HL-60 (cell line): ENCODE data around the gene ARL4D.
A peak's percentile ranks its signal among the peaks of the same experiment; 100 is the strongest.

Source experiments
- DNase-seq, 2 experiments: peaks; one replicate each; pipeline ENCODE4 v3.0.0-alpha.2; 2010 to 2020; ENCODE audit warnings: low read depth in 1 of 2, low spot score in 1 of 2
- H3K27ac ChIP-seq: fragments of 250-450 bp; sonication (Bioruptor Pico); replicated peaks from 2 replicates; pipeline ENCODE4 v1.5.1; 2020; ENCODE audit warnings: mild to moderate bottlenecking, moderate library complexity
- H3K27me3 ChIP-seq: fragments of 250-450 bp; sonication (Bioruptor Pico); 2 replicates; pipeline ENCODE4 v1.5.1; 2021; ENCODE audit warnings: mild to moderate bottlenecking, moderate library complexity; ENCODE audit not compliant: insufficient read depth, poor library complexity, severe bottlenecking
- H3K4me3 ChIP-seq: replicated peaks from 2 replicates; pipeline ENCODE4 v1.5.1; 2011; ENCODE audit warnings: mild to moderate bottlenecking, control low read depth, low read length; ENCODE audit not compliant: insufficient read depth
- CTCF ChIP-seq: IDR thresholded peaks from one replicate; pipeline ENCODE4 v1.5.1; 2011; ENCODE audit warnings: low read length, control low read depth, inconsistent platforms; ENCODE audit not compliant: insufficient read depth
- GABPA ChIP-seq: IDR thresholded peaks from 2 replicates; pipeline ENCODE4 v1.6.1; 2012; ENCODE audit warnings: low read depth
- POLR2AphosphoS5 ChIP-seq: IDR thresholded peaks from 2 replicates; pipeline ENCODE4 v1.6.1; 2012; ENCODE audit warnings: low read depth
- SPI1 ChIP-seq: IDR thresholded peaks from 2 replicates; pipeline ENCODE4 v1.6.1; 2012; ENCODE audit warnings: low read depth, mild to moderate bottlenecking, borderline replicate concordance
- TF ChIP-seq, protein P1 (sequence below): IDR thresholded peaks from 2 replicates; pipeline ENCODE4 v1.6.1; 2012; ENCODE audit warnings: low read depth; ENCODE audit not compliant: insufficient replicate concordance

The ARL4D gene

GRCh38 chr17:43366891-43367736, 31.7 kb upstream of the ARL4D start:
- no peak for TF ChIP-seq SPI1
- TF ChIP-seq CTCF, result no peak
- TF ChIP-seq GABPA, result no peak
- no peak for TF ChIP-seq POLR2AphosphoS5
- TF ChIP-seq, protein P1, sequence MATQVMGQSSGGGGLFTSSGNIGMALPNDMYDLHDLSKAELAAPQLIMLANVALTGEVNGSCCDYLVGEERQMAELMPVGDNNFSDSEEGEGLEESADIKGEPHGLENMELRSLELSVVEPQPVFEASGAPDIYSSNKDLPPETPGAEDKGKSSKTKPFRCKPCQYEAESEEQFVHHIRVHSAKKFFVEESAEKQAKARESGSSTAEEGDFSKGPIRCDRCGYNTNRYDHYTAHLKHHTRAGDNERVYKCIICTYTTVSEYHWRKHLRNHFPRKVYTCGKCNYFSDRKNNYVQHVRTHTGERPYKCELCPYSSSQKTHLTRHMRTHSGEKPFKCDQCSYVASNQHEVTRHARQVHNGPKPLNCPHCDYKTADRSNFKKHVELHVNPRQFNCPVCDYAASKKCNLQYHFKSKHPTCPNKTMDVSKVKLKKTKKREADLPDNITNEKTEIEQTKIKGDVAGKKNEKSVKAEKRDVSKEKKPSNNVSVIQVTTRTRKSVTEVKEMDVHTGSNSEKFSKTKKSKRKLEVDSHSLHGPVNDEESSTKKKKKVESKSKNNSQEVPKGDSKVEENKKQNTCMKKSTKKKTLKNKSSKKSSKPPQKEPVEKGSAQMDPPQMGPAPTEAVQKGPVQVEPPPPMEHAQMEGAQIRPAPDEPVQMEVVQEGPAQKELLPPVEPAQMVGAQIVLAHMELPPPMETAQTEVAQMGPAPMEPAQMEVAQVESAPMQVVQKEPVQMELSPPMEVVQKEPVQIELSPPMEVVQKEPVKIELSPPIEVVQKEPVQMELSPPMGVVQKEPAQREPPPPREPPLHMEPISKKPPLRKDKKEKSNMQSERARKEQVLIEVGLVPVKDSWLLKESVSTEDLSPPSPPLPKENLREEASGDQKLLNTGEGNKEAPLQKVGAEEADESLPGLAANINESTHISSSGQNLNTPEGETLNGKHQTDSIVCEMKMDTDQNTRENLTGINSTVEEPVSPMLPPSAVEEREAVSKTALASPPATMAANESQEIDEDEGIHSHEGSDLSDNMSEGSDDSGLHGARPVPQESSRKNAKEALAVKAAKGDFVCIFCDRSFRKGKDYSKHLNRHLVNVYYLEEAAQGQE, result no peak
- H3K27me3 ChIP-seq, result no peaks in the 10 kb centered on the region
- no peak for DNase-seq
- H3K27ac ChIP-seq, result peak overlapping the region; percentile 99
- H3K4me3 ChIP-seq, result no peak overlapping the region

DNA sequence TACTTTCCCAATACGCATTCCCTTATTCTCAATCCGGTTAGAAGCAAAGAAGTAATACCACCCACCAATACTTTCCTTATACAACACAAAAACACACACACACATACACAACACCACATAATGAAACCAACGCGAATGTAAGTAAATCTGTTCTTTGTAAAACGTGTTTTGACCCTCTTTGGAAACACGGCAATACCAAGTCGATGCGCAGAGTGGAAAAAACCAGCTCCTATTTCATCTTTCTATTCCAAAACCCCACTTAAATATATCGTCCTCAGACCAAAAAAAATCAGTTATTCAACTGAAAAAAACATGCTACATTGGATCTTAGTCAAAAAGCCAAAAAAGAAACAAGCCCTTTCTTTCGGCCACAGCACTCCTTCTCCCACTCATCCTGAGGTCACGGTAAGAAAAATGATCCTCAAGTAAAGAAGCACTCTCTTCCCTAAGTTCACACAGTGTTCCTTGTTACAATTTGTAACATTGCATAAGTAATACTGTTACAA, 31.0 kb upstream of the ARL4D start:
- Histone ChIP-seq H3K27ac (peak overlapping the region; percentile 99), H3K4me3 (no peak overlapping the region), H3K27me3 (no peaks in the 10 kb centered on the region)
- peak; percentile 60 to 68 for DNase-seq
- peak; percentile 100 for TF ChIP-seq POLR2AphosphoS5
- peak; percentile 41; the same call in 1 of the 2 replicates for TF ChIP-seq GABPA
- TF ChIP-seq CTCF, result no peak

- DNase-seq, result peak; percentile 79 to 88
- no peaks in the 10 kb centered on the region for H3K27me3 ChIP-seq
- TF ChIP-seq POLR2AphosphoS5, result peak; percentile 70
- no peak for TF ChIP-seq CTCF
- TF ChIP-seq, protein P1, result peak; percentile 46
- TF ChIP-seq GABPA, result peak; percentile 33; the same call in 1 of the 2 replicates
- TF ChIP-seq SPI1, result no peak
- peak overlapping the region; percentile 34 for H3K4me3 ChIP-seq
- peak overlapping the region; percentile 99 for H3K27ac ChIP-seq
These were observed 29.9 kb upstream of the ARL4D start for GRCh38 chr17:43368740-43369506.
